Right lobe of liver (tissue), 6 donors: ENCODE results near the gene LRRC7. TPM values are rescaled to one million over a fixed set of nuclear protein-coding genes. Genes with fewer than 3 reads are reported as not detected.
A peak's percentile ranks its signal among the peaks of the same experiment; 100 is the strongest.

Experiments
- ATAC-seq, 4 donors: fragments of 200-7000 bp; cut with Tn5 transposase; one replicate each; pipeline ENCODE4 v1.9.1; 2020; ENCODE audit warnings: mild to moderate bottlenecking in 4 of 4, moderate library complexity in 4 of 4
- DNase-seq, 3 donors: peaks; one replicate each; pipeline ENCODE4 v3.0.0-alpha.2; 2020
- H3K27ac ChIP-seq, 3 donors: fragments of 200-600 bp; one replicate each; pipeline ENCODE4 v1.8.0; 2022
- H3K27me3 ChIP-seq, 2 donors: fragments of 200-600 bp; one replicate each; pipeline ENCODE4 v1.8.0; 2022
- H3K36me3 ChIP-seq, 4 donors: fragments of 200-600 bp; sonication (generic) in 1 of 4; one replicate each; pipeline versions ENCODE4 v1.5.1 to v1.8.0; 2017 to 2022; ENCODE audit warnings: control low read depth in 1 of 4
- H3K4me1 ChIP-seq, 4 donors: fragments of 200-600 bp; sonication (generic) in 1 of 4; one replicate each; pipeline versions ENCODE4 v1.5.1 to v1.8.0; 2017 to 2022; ENCODE audit warnings: control low read depth in 1 of 4
- H3K4me3 ChIP-seq, 3 donors: fragments of 200-600 bp; one replicate each; pipeline ENCODE4 v1.8.0; 2022
- H3K9me3 ChIP-seq, 4 donors: fragments of 200-600 bp; sonication (generic) in 1 of 4; one replicate each; pipeline versions ENCODE4 v1.5.1 to v1.8.0; 2017 to 2022; ENCODE audit warnings: control low read depth in 1 of 4
- POLR2A ChIP-seq: fragments of 450-650 bp; IDR thresholded peaks from one replicate; pipeline ENCODE4 v1.6.1; 2017; ENCODE audit warnings: antibody characterized with exemption, mild to moderate bottlenecking
- WGBS: methylation state at CpG from one replicate; pipeline ENCODE4 v1.1.6; 2018; ENCODE audit warnings: low coverage, low lambda C conversion rate; ENCODE audit not compliant: insufficient coverage; ENCODE audit errors: missing lambda C conversion rate; 5-methylcytosine and 5-hydroxymethylcytosine counted together
- intact Hi-C, 2 donors: fragments of 100-400 bp; cut with DNase I; formaldehyde crosslinking; loops; one replicate each; pipeline versions ENCODE4 v1.11.2 to v1.14.1; 2022
- total RNA-seq, 6 experiments: library from RNA; depleted of rRNA in 2 of 6; stranded (reverse); fragments of >200 nt in 2 of 6; fragmentation: NEBNext Ultra II Directional in 3 of 6; extraction: Animal tissue kit (Norgen Biotek cat#: 25700) in 3 of 6; gene quantifications; one replicate each; pipeline versions ENCODE4 v1.1.0 to v1.2.4, GENCODE V29; 2016 to 2023
- TF ChIP-seq, protein P1 (sequence below), 4 donors: fragments of 200-600 bp in 3 of 4; fragments of 450-650 bp in 1 of 4; IDR thresholded peaks; one replicate each; pipeline versions ENCODE4 v1.5.1 to v1.8.0; 2016 to 2022; ENCODE audit warnings: antibody characterized with exemption in 4 of 4, mild to moderate bottlenecking in 2 of 4
- donor health status: DM: no; HTN: yes; CAD: no.
- donor health status: DM: no; HTN: no; CAD: no.
- donor health status: DM: no; HTN: no; CAD: no.
- donor health status: DM: no; HTN: yes; CAD: no.
- donor health status: DM: no; HTN: yes; CAD: no.

Gene LRRC7
- total RNA-seq, 6 experiments from 2014 or later = 0.06 to 0.66 (median 0.22) TPM

DNA sequence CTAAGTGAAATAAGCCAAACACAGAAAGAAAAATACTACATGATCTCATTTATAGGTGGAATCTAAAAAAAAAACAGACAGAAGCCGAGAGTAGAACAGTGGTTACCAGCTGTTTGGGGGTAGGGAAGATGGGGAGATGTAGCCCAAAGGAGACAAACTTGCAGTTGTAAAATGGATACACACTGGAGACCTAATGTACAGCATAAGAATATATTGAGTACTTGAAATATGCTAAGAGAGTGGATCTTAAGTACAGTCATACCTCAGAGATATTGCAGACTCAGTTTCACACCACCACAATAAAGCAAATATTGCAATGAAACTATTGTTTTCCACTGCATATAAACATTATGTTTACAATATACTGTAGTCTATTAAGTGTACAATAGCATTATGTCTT lies 320.9 kb downstream of the LRRC7 start:
- ATAC-seq (no peak), DNase-seq (no peak)
- Histone ChIP-seq H3K36me3 (no peaks in the 10 kb centered on the region), H3K27ac (no peak overlapping the region), H3K4me1 (no peaks in the 10 kb centered on the region), H3K4me3 (no peak overlapping the region), H3K27me3 (no peaks in the 10 kb centered on the region), H3K9me3 (peaks cover 0 to 3% (median 0%) of the 10 kb centered on the region in 4 donors)
- intact Hi-C loops = no loop called here
- TF ChIP-seq, protein P1, sequence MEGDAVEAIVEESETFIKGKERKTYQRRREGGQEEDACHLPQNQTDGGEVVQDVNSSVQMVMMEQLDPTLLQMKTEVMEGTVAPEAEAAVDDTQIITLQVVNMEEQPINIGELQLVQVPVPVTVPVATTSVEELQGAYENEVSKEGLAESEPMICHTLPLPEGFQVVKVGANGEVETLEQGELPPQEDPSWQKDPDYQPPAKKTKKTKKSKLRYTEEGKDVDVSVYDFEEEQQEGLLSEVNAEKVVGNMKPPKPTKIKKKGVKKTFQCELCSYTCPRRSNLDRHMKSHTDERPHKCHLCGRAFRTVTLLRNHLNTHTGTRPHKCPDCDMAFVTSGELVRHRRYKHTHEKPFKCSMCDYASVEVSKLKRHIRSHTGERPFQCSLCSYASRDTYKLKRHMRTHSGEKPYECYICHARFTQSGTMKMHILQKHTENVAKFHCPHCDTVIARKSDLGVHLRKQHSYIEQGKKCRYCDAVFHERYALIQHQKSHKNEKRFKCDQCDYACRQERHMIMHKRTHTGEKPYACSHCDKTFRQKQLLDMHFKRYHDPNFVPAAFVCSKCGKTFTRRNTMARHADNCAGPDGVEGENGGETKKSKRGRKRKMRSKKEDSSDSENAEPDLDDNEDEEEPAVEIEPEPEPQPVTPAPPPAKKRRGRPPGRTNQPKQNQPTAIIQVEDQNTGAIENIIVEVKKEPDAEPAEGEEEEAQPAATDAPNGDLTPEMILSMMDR (IDR thresholded peaks at IDR 0.05) = no peak
- no peak for TF ChIP-seq POLR2A
- 56% methylated on average over 1 of the region's 1 CpG for WGBS

DNA sequence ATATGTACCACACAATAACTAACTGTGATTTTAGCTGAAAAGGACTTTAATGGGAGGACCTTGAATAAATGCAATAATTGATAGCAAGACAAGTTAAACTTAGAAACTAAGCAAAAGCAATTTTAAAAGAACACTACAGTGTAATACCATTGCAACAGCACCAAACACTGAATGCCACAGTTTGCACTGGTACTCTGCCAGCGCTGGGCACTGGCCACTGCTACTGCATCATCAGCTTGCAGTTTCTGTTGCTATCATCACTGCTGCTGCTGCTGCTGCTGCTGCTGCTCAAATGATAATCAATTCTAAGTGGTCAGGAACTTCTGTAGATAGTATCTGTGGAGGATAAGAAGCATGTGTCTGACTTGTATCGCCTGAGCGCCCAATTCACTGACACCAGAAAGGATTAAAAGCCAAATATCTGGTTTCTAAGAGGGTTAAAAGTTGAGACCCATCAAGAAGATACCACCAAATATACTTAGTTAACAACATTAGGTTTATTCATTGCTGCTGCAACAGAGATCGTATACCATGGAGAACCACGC lies 330.8 kb downstream of the LRRC7 start:
- DNase-seq (no peak), ATAC-seq (no peak)
- no peaks in the 10 kb centered on the region for H3K4me1 ChIP-seq
- 70% methylated on average over 5 of the region's 5 CpGs for WGBS
- no peaks in the 10 kb centered on the region for H3K36me3 ChIP-seq
- no peak overlapping the region for H3K4me3 ChIP-seq
- no peaks in the 10 kb centered on the region for H3K27me3 ChIP-seq
- no peak overlapping the region for H3K27ac ChIP-seq
- H3K9me3 ChIP-seq = no peaks in the 10 kb centered on the region
- intact Hi-C loops = no loop called here
- TF ChIP-seq, protein P1 (IDR thresholded peaks at IDR 0.05) = no peak
- TF ChIP-seq POLR2A = no peak

DNA sequence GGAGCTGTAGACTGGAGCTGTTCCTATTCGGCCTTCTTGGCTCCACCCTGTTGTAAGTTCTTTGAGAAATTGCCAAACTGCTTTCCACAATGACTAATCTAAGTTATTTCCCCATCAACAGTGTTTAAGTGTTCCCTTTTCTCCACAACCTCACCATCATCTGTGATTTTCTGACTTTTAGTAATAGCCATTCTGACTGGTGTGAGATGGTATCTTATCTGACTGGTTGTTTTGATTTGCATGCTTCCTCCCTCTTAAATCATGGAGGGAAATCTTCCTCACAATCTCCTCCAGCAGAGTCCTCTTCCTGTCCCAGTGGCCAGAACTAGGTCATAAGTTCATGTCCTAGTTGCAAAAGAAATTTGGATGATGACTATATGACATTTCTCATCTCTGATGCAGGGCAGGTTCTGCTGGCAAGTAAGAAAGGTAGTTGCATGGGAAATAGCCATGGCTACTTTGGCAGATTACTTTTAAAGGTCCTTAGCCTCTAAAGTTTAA lies 343.6 kb downstream of the LRRC7 start:
- no peaks in the 10 kb centered on the region for H3K9me3 ChIP-seq
- no peak overlapping the region for H3K27ac ChIP-seq
- H3K4me3 ChIP-seq = no peak overlapping the region
- no peak for TF ChIP-seq POLR2A
- TF ChIP-seq, protein P1 (IDR thresholded peaks at IDR 0.05) = no peak
- DNase-seq = no peak
- no peaks in the 10 kb centered on the region for H3K4me1 ChIP-seq
- peak in 1 of 4 donors; percentile 42 for ATAC-seq
- no peaks in the 10 kb centered on the region for H3K27me3 ChIP-seq
- intact Hi-C loops = no loop called here
- H3K36me3 ChIP-seq = no peaks in the 10 kb centered on the region
- 30% methylated on average over 1 of the region's 1 CpG for WGBS

DNA sequence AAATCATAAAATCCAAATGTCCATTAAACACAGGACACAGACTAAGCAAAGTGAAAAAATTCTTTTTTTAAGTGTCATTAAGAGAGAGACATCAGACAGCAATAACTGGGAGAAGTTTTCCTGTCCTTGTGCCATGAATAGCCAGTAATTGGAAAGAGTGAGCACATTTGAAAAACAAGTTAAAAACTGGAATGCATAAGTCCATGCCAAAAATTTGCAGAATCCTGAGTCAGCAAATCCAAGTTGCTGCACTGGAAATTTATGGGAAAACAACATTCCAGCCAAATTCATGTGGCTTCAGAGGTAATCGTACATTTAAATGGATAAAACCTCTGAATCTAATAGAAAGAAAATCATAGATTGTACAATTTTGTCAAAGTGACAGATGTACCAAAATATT lies 346.3 kb downstream of the LRRC7 start:
- H3K4me3 ChIP-seq = no peak overlapping the region
- no peak for ATAC-seq

More for the DNA sequence above, 346.3 kb downstream of the LRRC7 start:
- DNase-seq = no peak
- H3K27ac ChIP-seq = no peak overlapping the region
- WGBS = 46% methylated on average over 1 of the region's 1 CpG
- H3K36me3 ChIP-seq = no peaks in the 10 kb centered on the region
- no peaks in the 10 kb centered on the region for H3K4me1 ChIP-seq
- no peak for TF ChIP-seq POLR2A
- TF ChIP-seq, protein P1 (IDR thresholded peaks at IDR 0.05) = no peak
- intact Hi-C loops = no loop called here
- no peaks in the 10 kb centered on the region for H3K27me3 ChIP-seq
- H3K9me3 ChIP-seq = no peaks in the 10 kb centered on the region
